Activated T-cell treated with anti-CD3 and anti-CD28 coated beads, Interleukin-2, amount 50 U/mL, for 4 hours (primary cell): Measurements from ENCODE around the gene THSD8. TPM values are rescaled to one million over a fixed set of nuclear protein-coding genes. Genes with fewer than 3 reads are reported as not detected.

ENCODE experiments used
- ATAC-seq, 2 donors: fragments of 200-7000 bp; cut with Tn5 transposase; one replicate each; pipeline ENCODE4 v1.10.0; 2021
- DNase-seq: peaks from one replicate; pipeline ENCODE4 v3.0.0-alpha.2; 2020
- H3K27me3 Mint-ChIP-seq: one replicate; pipeline ENCODE4 v1.8.0; 2021; ENCODE audit warnings: low read depth, mixed read lengths
- H3K36me3 Mint-ChIP-seq: one replicate; pipeline ENCODE4 v1.8.0; 2022; ENCODE audit warnings: mixed read lengths; ENCODE audit not compliant: insufficient read depth
- H3K4me1 Mint-ChIP-seq: one replicate; pipeline ENCODE4 v1.8.0; 2021; ENCODE audit warnings: low read depth, mixed read lengths
- H3K4me3 Mint-ChIP-seq: one replicate; pipeline ENCODE4 v1.8.0; 2021; ENCODE audit warnings: mild to moderate bottlenecking, moderate library complexity, mixed read lengths
- H3K9me3 Mint-ChIP-seq: one replicate; pipeline ENCODE4 v1.8.0; 2021; ENCODE audit warnings: mixed read lengths
- total RNA-seq, 3 donors: library from RNA; stranded (reverse); gene quantifications; one replicate each; pipeline ENCODE4 v1.2.1, GENCODE V29; 2021

The THSD8 gene
- total RNA-seq, 3 donors from 2014 or later, result 10.3 to 18.8 (median 12.6) TPM

- no peaks in the 10 kb centered on the region for H3K36me3 Mint-ChIP-seq
- H3K4me1 Mint-ChIP-seq, result peaks cover 38% of the 10 kb centered on the region
- no peak overlapping the region for H3K4me3 Mint-ChIP-seq
- no peaks in the 10 kb centered on the region for H3K9me3 Mint-ChIP-seq
- DNase-seq, result no peak
- H3K27me3 Mint-ChIP-seq, result no peaks in the 10 kb centered on the region
- no peak for ATAC-seq
These were observed 16.3 kb upstream of the THSD8 start for GRCh38 chr19:12785431-12786031.

- no peak for DNase-seq
- no peaks in the 10 kb centered on the region for H3K27me3 Mint-ChIP-seq
- H3K36me3 Mint-ChIP-seq, result no peaks in the 10 kb centered on the region
- ATAC-seq, result no peak
- no peaks in the 10 kb centered on the region for H3K9me3 Mint-ChIP-seq
- H3K4me3 Mint-ChIP-seq, result no peak overlapping the region
- peaks cover 42% of the 10 kb centered on the region for H3K4me1 Mint-ChIP-seq
These were observed 15.6 kb upstream of the THSD8 start for GRCh38 chr19:12786141-12786870.

GRCh38 chr19:12786952-12787351 lies 14.9 kb upstream of the THSD8 start:
- peaks cover 36% of the 10 kb centered on the region for H3K4me1 Mint-ChIP-seq
- no peak for ATAC-seq
- no peak overlapping the region for H3K4me3 Mint-ChIP-seq

GRCh38 chr19:12787458-12787857 lies 14.4 kb upstream of the THSD8 start:
- Mint-ChIP-seq H3K4me3 (no peak overlapping the region), H3K36me3 (peaks cover 3% of the 10 kb centered on the region), H3K4me1 (peaks cover 33% of the 10 kb centered on the region), H3K27me3 (no peaks in the 10 kb centered on the region), H3K9me3 (no peaks in the 10 kb centered on the region)
- DNase-seq, result no peak
- no peak for ATAC-seq

More at GRCh38 chr19:12786952-12787351, 14.9 kb upstream of the THSD8 start:
- DNase-seq, result no peak
- Mint-ChIP-seq H3K36me3 (peaks cover 3% of the 10 kb centered on the region), H3K9me3 (no peaks in the 10 kb centered on the region), H3K27me3 (no peaks in the 10 kb centered on the region)

GRCh38 chr19:12788042-12788681 lies 13.7 kb upstream of the THSD8 start:
- DNase-seq, result no peak
- Mint-ChIP-seq H3K36me3 (peaks cover 3% of the 10 kb centered on the region), H3K4me3 (no peak overlapping the region), H3K27me3 (no peaks in the 10 kb centered on the region), H3K4me1 (peaks cover 33% of the 10 kb centered on the region), H3K9me3 (no peaks in the 10 kb centered on the region)
- no peak for ATAC-seq

- Mint-ChIP-seq H3K27me3 (no peaks in the 10 kb centered on the region), H3K4me3 (peak overlapping the region; percentile 84), H3K4me1 (peaks cover 28% of the 10 kb centered on the region), H3K9me3 (no peaks in the 10 kb centered on the region), H3K36me3 (peaks cover 5% of the 10 kb centered on the region)
- DNase-seq, result no peak
- ATAC-seq, result no peak
These were observed 13.2 kb upstream of the THSD8 start for GRCh38 chr19:12788682-12789097.

GRCh38 chr19:12789098-12789903 lies 12.6 kb upstream of the THSD8 start:
- no peak for DNase-seq

GRCh38 chr19:12789904-12790619 lies 11.8 kb upstream of the THSD8 start:
- peaks cover 38% of the 10 kb centered on the region for H3K4me1 Mint-ChIP-seq
- DNase-seq, result peak; percentile 78
- peak; percentile 35 to 39 for ATAC-seq
- peaks cover 5% of the 10 kb centered on the region for H3K36me3 Mint-ChIP-seq
- H3K27me3 Mint-ChIP-seq, result no peaks in the 10 kb centered on the region
- no peaks in the 10 kb centered on the region for H3K9me3 Mint-ChIP-seq
- peak overlapping the region; percentile 97 for H3K4me3 Mint-ChIP-seq

More at GRCh38 chr19:12789098-12789903, 12.6 kb upstream of the THSD8 start:
- Mint-ChIP-seq H3K27me3 (no peaks in the 10 kb centered on the region), H3K4me1 (peaks cover 31% of the 10 kb centered on the region), H3K36me3 (peaks cover 5% of the 10 kb centered on the region), H3K4me3 (peak overlapping the region; percentile 84), H3K9me3 (no peaks in the 10 kb centered on the region)
- peak; percentile 0 to 1 for ATAC-seq

- Mint-ChIP-seq H3K4me3 (peak overlapping the region; percentile 97), H3K36me3 (peaks cover 5% of the 10 kb centered on the region), H3K4me1 (peaks cover 43% of the 10 kb centered on the region), H3K27me3 (no peaks in the 10 kb centered on the region), H3K9me3 (no peaks in the 10 kb centered on the region)
- DNase-seq, result no peak
- ATAC-seq, result no peak
These were observed 11.1 kb upstream of the THSD8 start for GRCh38 chr19:12790628-12791344.

- ATAC-seq (peak; percentile 49 to 54), DNase-seq (peak; percentile 98)
- Mint-ChIP-seq H3K27me3 (no peaks in the 10 kb centered on the region), H3K4me1 (peaks cover 48% of the 10 kb centered on the region), H3K9me3 (no peaks in the 10 kb centered on the region), H3K36me3 (peaks cover 5% of the 10 kb centered on the region), H3K4me3 (peak within 1 kb of the TSS; percentile 97)
These were observed 10.4 kb upstream of the THSD8 start, which contains the start of gene JUNB for GRCh38 chr19:12791345-12792050. JUNB (plus strand) TSS chr19:12791486; CDS start chr19:12791772, 286 bp downstream.

GRCh38 chr19:12792051-12792852 lies 9.6 kb upstream of the THSD8 start:
- H3K4me1 Mint-ChIP-seq, result peaks cover 47% of the 10 kb centered on the region
- H3K9me3 Mint-ChIP-seq, result no peaks in the 10 kb centered on the region
- H3K4me3 Mint-ChIP-seq, result peak overlapping the region; percentile 97
- H3K36me3 Mint-ChIP-seq, result peaks cover 5% of the 10 kb centered on the region
- H3K27me3 Mint-ChIP-seq, result no peaks in the 10 kb centered on the region
- DNase-seq (peak; percentile 68), ATAC-seq (no peak)

GRCh38 chr19:12792853-12793289 lies 9.0 kb upstream of the THSD8 start:
- no peaks in the 10 kb centered on the region for H3K27me3 Mint-ChIP-seq
- peaks cover 47% of the 10 kb centered on the region for H3K4me1 Mint-ChIP-seq
- no peaks in the 10 kb centered on the region for H3K9me3 Mint-ChIP-seq
- ATAC-seq (no peak), DNase-seq (no peak)
- H3K4me3 Mint-ChIP-seq, result peak overlapping the region; percentile 97
- H3K36me3 Mint-ChIP-seq, result peaks cover 5% of the 10 kb centered on the region
